Measurements from ENCODE around the gene GHRHR. TPM values are rescaled to one million over a fixed set of nuclear protein-coding genes. Genes with fewer than 3 reads are reported as not detected.
A peak's percentile ranks its signal among the peaks of the same experiment; 100 is the strongest.

Gene GHRHR
- not detected in 2 replicates for total RNA-seq
- not detected for polyA plus RNA-seq (2012)

- DNase-seq (ENCODE audit: low read depth): no peak
These were observed at the start of gene GHRHR for GRCh38 chr7:30963842-30964241. Gene GHRHR (plus strand): TSS chr7:30963953. CDS start chr7:30964069, 116 bp downstream.

- peak; percentile 59 for DNase-seq (ENCODE audit: low read depth)
These were observed 49.2 kb upstream of the GHRHR start for GRCh38 chr7:30914596-30914995.

GRCh38 chr7:30915005-30915601 is 48.6 kb upstream of the GHRHR start:
- DNase-seq (ENCODE audit: low read depth): no peak

- DNase-seq (ENCODE audit: low read depth): no peak
These were observed 48.0 kb upstream of the GHRHR start for GRCh38 chr7:30915751-30916150.

GRCh38 chr7:30916255-30916654 is 47.5 kb upstream of the GHRHR start:
- DNase-seq (ENCODE audit: low read depth): no peak

- no peak for DNase-seq (ENCODE audit: low read depth)
These were observed 47.0 kb upstream of the GHRHR start for GRCh38 chr7:30916767-30917166.

- DNase-seq (ENCODE audit: low read depth): no peak
These were observed 46.4 kb upstream of the GHRHR start for GRCh38 chr7:30917216-30917893.

- no peak for DNase-seq (ENCODE audit: low read depth)
These were observed 45.1 kb upstream of the GHRHR start for GRCh38 chr7:30918676-30919075.

- peak; percentile 69 for DNase-seq (ENCODE audit: low read depth)
These were observed 43.7 kb upstream of the GHRHR start for GRCh38 chr7:30920021-30920583.

GRCh38 chr7:30920584-30921539 is 42.9 kb upstream of the GHRHR start:
- DNase-seq (ENCODE audit: low read depth): peak; percentile 86

GRCh38 chr7:30921540-30922401 is 42.0 kb upstream of the GHRHR start:
- DNase-seq (ENCODE audit: low read depth): no peak

- no peak for DNase-seq (ENCODE audit: low read depth)
These were observed 41.2 kb upstream of the GHRHR start for GRCh38 chr7:30922596-30922995.

- DNase-seq (ENCODE audit: low read depth): no peak
These were observed 40.6 kb upstream of the GHRHR start for GRCh38 chr7:30923009-30923773.

- no peak for DNase-seq (ENCODE audit: low read depth)
These were observed 39.9 kb upstream of the GHRHR start for GRCh38 chr7:30923774-30924413.

GRCh38 chr7:30924624-30925023 is 39.1 kb upstream of the GHRHR start:
- no peak for DNase-seq (ENCODE audit: low read depth)

- DNase-seq (ENCODE audit: low read depth): no peak
These were observed 38.6 kb upstream of the GHRHR start for GRCh38 chr7:30925117-30925516.

- DNase-seq (ENCODE audit: low read depth): no peak
These were observed 37.8 kb upstream of the GHRHR start for GRCh38 chr7:30925913-30926312.

- DNase-seq (ENCODE audit: low read depth): no peak
These were observed 37.4 kb upstream of the GHRHR start for GRCh38 chr7:30926313-30926712.

GRCh38 chr7:30927040-30927439 is 36.7 kb upstream of the GHRHR start:
- no peak for DNase-seq (ENCODE audit: low read depth)

Measured in myocyte (in vitro differentiated cells).